HG02840 (cell line): ENCODE measurements around the gene VIPAS39.
"Not testable (repeated sequence)": the region's sequence is repeated elsewhere in the genome, so short reads cannot be mapped to it uniquely, and the experiment has no call there.

ENCODE experiments used
- ATAC-seq: cut with Tn5 transposase; IDR thresholded peaks from one replicate; pipeline ENCODE4 v1.9.1; 2021; ENCODE audit warnings: mild to moderate bottlenecking, moderate library complexity, moderate number of reproducible peaks; ENCODE audit not compliant: unreplicated experiment, low FRiP score

The VIPAS39 gene

DNA sequence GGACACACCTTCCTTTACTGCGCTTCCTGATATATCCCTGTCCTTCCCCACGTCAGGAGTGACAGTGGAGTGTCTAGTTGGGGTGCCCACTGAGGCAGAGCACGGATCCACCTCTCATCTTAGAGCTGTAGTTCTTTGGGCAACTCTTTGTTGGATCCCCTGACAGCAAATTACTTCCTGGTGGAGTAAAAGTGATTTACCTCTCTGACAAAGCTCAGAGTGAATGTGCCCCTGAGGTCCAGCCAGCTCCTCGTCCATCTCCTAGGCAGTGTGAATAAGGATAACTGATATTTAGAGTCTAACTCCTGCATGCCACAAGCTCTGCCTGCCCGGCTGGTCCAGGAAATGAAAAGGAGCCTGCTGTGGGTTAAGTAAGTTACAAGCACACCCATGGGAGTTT lies 16.5 kb upstream of the VIPAS39 start:
- ATAC-seq, result no peak

- ATAC-seq, result no peak
These were observed 12.9 kb upstream of the VIPAS39 start for GRCh38 chr14:77470224-77470870.

DNA sequence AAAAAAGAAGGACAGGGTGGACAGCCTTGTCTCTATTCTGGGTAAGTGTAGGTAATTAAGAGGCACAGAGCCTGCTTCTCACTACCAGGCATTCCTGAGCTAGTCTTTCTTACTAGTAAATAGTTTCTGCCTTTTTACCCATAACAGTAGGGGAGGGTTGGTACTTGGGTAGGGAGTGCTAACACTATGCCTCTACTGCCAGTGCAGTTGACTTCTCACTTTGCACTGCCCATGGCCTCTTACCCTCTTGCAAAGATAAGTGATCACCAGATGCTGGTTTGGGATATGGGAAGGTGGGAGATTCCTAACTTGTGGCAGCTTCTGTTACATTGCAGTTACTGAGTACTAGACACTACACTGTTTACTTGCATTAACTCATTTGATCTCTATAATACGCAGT lies 12.1 kb upstream of the VIPAS39 start:
- ATAC-seq, result no peak

GRCh38 chr14:77469067-77469505 lies 11.7 kb upstream of the VIPAS39 start:
- ATAC-seq, result no peak

DNA sequence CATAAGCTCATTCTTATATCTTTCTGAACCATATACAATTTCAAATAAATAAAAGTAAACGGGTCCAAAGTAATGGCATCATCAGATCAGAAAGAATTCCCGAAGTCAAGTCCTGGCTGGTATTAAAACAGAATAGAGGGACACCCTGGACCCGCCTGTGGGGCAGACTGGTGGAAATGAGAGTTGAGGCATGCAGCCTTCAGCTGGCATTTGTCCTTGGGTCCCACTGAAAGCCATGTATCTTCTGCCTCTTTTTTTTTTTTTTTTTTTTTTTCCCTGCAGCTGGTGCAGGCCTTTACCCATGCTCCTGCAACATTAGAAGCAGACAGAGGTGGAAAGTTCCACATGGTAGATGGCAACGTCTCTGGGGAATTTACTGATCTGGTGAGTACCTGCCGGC lies 10.4 kb upstream of the VIPAS39 start:
- ATAC-seq, result no peak

DNA sequence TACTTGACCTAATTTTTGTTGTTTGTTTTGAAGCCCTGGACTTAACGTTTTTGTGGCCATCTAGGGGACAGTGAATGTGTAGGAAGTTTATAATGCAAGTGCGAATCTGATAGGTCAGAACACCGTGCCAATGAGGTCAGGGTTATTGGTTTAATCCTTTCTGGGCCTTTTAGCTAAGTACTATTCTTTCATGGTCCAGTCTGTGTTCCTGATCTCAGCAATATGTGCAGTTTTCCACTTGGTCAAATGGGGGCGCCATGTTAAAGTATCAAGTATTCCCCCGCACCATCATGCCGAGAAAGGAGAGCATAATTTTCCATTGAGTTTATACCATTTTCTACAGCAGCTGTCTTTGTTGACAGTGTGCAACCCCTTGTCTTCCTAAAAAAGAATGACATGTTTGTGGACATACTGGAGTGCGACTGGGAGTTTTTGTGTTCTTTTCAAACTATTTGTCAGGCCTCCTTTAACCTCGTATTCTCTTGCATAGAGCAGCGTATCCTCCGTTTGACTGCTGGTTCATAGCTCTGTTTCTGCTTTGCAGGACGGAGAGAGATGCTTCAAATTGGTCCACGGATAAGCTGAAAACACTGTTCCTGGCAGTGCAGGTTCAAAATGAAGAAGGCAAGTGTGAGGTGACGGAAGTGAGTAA lies 1.8 kb upstream of the VIPAS39 start:
- no peak for ATAC-seq

DNA sequence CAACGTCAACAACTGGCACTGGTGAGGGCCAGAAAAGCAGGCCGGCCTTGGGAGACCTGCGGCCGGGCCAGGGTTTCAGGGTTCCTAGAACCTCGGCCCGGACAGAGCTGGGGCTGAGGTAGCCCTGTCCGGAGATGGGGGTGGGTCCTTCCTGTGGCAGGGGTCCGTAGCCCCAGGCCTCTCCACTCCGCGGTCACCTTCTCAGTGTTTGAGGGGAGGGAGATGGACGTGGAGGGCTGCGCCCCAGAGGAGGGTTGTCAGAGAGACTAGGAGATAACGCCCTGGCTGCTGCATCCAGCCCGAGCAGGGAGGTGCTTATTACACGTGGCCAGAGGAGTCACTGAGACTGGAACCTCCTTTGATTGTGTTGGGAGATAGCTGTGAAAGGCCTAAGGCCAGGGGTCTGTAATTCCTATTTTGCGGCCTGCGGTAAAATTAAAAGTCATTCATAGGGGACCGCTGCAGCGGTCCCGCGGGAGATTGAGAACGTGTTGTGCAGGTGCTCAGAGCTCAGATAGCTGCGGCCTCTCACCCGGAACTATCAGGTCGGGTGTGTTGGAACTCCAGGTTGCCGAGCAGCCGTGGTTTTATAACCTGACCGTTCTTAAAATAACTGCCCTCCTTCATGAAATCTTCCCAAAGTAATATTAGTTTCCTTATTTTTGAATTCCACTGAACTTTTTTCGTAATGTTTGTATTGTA lies 999 bp upstream of the VIPAS39 start:
- ATAC-seq, result peak; percentile 15

- peak; percentile 20 for ATAC-seq
These were observed 283 bp downstream of the VIPAS39 start for GRCh38 chr14:77457115-77457521.

- no peak for ATAC-seq
These were observed 1.3 kb downstream of the VIPAS39 start for GRCh38 chr14:77455966-77456640.

DNA sequence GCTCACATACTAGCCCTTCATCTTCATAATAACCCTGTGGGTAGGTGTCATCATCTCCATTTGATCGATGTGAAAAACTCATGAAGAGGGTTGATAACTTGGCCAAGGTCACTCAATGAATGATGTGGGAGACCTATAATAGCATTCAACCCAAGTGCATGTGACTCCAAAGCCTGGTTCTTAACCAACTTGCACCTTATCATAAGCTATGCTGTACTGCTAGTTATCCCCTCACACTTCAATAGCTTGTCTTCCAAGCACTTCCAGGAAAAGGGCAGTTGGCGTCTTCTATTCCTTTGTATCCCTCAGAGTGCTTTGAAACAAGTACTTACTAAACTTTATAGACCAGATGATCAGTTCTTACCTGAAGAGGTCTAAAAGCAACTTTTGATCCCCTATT lies 15.2 kb downstream of the VIPAS39 start:
- ATAC-seq, result no peak

- ATAC-seq, result no peak
These were observed 17.5 kb downstream of the VIPAS39 start for GRCh38 chr14:77439861-77440260.

- ATAC-seq, result no peak
These were observed 18.8 kb downstream of the VIPAS39 start for GRCh38 chr14:77438596-77438995.

DNA sequence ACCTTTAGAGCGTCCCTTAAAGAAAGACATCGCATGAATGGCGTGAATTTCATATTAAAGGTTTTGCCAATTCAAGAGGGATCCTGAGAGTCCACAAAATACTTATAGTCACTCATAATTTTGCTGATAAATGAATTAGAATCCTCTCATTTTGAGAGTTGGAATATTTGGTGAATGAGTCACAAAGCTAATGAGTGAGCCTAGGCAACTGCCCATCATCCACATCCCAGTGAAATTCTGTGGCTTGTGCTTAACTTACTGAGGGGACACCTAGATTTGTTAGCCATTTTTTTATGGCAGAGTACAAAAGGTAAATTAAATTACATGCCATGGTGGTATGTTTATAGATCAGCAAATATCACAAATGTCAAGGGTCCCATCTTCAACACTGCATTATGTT lies 21.4 kb downstream of the VIPAS39 start:
- no peak for ATAC-seq

- no peak for ATAC-seq
These were observed 31.0 kb downstream of the VIPAS39 start for GRCh38 chr14:77426396-77426795.

DNA sequence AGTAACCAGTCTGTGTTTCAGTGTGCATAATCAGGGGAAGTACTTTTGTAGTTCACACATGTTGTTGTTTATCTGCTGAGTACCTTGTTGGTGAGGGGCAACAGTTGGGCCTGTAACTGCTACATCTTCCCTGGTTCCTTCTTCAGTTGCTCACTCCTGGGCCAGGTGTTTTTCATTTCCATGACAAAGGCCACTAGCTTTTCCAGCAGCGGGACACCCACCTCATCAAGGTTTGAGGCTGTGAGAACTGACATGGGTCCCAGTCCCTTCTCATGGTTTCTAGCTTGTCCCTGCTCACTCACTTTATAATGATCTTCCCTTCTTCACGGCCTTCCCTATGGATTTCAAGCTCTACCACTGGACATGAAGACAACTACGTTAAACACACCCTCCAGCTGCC lies 32.5 kb downstream of the VIPAS39 start:
- no peak for ATAC-seq

DNA sequence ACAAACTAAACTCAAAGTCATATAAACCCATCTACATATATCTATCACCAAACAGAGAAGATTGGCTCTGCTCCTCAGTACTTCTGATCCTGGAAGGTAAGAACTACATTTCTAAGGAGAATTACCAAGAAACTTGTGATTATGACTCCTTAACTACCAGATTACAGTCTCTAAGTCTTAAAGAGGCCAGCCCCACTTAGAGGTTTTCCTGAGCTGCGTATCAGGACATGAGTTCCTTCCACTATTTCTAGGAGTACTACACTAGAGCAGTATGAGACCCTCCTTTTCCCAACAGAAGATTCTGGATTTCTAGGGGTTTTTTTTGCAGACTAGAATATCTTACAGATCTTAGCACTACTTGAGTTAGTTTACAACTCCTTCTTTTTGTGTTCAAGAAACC lies 34.0 kb downstream of the VIPAS39 start, which contains the start of gene NOXRED1:
NOXRED1 (minus strand) TSS at position 101 of the 400 bp plus-strand sequence. CDS start 634 bp downstream, outside the sequence.
- no peak for ATAC-seq

DNA sequence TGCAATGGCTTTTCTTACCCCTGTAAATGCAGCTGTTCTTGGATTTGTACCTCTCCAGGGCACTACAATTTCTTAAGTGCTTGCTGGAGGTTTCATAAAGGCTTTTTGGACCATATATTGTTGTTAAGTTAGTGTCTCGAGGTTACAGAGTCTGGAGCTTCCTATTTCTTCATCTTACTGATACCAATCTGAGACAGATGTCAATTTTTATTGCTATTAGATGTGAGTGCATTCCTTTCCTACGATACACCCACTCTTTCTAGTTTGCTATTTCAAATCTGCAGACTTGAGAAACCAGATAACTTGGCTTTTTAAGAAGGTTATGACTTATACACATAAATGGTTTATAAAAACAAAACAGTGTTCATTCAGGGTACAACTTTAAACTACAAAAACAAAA lies 36.2 kb downstream of the VIPAS39 start:
- ATAC-seq, result no peak

- no peak for ATAC-seq
These were observed 40.6 kb downstream of the VIPAS39 start for GRCh38 chr14:77416836-77417235.

- not testable (repeated sequence) for ATAC-seq
These were observed 41.3 kb downstream of the VIPAS39 start for GRCh38 chr14:77416098-77416497.

DNA sequence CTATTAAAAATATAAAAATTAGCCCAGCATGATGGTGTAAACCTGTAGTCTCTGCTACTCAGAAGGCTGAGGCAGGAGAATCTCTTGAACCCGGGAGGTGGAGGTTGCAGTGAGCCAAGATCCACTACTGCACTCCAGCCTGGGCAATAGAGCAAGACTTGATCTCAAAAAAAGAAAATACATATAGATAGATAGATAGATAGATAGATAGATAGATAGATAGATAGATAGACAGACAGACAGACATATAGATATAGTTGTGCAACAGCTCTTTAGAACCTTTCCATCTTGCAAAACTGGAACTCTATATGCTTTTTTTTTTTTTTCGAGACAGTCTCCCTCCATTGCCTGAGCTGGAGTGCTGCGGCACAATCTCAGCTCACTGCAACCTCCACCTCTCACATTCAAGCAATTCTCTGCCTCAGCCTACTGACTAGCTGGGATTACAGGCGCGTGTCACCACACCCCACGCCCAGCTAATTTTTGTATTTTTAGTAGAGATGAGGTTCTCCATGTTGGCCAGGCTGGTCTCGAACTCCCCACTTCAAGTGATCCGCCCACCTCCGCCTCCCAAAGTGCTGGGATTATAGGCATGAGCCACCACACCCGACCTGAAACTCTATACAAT lies 41.9 kb downstream of the VIPAS39 start:
- ATAC-seq, result not testable (repeated sequence)

DNA sequence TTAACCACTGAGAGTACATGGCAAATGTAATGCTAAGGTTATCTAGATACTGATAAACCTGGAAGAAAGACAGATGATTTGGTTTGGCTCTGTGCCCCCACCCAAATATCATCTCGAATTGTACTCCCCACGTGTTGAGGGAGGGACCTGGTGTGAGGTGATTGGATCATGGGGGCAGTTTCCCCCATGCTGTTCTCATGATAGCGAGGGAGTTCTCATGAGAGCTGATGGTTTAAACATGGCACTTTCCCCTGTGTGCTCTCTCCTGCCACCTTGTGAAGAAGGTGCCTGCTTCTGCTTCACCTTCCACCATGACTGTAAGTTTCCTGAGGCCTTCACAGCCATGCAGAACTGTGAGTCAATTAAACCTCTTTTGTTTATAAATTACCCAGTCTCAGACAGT lies 48.3 kb downstream of the VIPAS39 start:
- ATAC-seq, result no peak
